CD4-positive, alpha-beta T cell treated with Interleukin-15 for 1 hour (primary cell): ENCODE measurements around the gene MLLT3.

Source experiments
- DNase-seq: peaks from one replicate; pipeline ENCODE4 v3.0.0-alpha.2; 2020

Gene MLLT3

GRCh38 chr9:20553558-20554149, 68.6 kb downstream of the MLLT3 start:
- no peak for DNase-seq

- DNase-seq = no peak
Observed at GRCh38 chr9:20552874-20553557, 69.3 kb downstream of the MLLT3 start.

GRCh38 chr9:20551835-20552234, 70.5 kb downstream of the MLLT3 start:
- no peak for DNase-seq

GRCh38 chr9:20551236-20551635, 71.1 kb downstream of the MLLT3 start:
- DNase-seq = no peak

DNA sequence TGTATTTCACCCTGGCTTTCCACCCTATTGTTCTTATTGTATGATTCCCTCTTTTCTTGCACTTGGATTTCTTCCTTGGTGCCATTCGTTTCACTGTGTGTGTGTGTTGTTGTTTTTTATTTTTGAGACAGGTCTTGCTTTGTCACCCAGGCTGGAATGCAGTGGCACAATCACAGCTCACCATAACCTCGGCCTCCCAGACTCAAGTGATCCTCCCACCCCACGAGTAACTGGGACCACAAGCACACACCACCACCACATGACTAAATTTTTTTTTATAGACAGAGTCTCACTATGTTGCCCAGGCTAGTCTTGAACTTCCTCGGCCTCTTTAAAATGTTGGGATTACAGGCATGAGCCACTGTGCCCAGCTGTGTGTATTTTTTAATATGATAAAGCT, 72.0 kb downstream of the MLLT3 start:
- DNase-seq = no peak

GRCh38 chr9:20549053-20549452, 73.2 kb downstream of the MLLT3 start:
- no peak for DNase-seq

DNA sequence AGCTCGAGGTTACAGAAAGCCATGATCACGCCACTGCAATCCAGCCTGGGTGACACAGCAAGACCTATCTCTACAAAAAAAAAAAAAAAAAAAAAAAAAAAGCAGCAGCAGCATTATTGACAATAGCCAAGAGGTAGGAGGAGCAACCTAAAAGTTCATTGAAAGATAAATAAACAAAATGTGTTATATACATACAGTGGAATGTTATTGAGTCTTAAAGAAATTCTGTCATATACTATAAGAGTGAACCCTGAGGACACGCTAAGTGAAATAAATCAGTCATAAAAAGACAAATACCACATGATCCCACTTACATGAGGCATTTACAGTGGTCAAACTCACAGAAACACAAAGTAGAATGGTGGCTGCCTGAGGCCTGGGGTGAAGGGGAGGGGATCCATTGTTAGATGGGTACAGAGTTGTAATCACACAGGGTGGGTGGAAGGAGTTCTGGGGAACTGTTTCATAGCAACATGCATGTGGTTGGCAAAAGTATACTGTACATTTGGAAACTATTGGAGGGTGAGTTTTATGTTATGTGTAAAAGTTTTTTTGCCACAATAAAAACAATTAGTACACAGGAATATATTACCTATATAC, 77.2 kb downstream of the MLLT3 start:
- no peak for DNase-seq

DNA sequence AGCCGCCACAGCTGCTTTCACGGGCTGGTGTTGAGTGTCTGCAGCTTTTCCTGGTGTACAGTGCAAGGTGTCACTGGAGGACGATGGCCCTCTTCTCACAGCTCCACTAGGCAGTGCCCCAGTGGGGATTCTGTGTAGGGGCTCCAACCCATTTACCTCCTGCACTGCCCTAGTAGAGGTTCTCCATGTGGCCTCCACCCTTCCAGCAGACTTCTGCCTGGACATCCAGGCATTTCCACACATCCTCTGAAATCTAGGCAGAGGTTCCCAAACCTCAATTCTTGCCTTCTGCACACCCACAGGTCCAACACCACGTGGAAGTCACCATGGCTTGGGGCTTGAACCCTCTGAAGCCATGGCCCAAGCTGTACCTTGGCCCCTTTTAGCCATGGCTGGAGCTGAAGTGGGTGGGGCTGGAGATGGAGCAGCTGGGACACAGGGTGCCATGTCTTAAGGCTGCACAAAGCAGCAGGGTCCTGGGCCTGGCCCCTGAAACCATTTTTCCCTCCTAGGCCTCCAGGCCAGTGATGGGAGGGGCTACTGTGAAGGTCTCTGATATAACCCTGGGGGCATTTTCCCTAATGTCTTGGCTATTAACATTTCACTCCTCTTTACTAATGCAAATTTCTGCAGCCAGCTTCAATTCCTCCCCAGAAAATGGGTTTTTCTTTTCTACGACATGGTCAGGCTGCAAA, 82.0 kb downstream of the MLLT3 start:
- no peak for DNase-seq

- no peak for DNase-seq
Observed at GRCh38 chr9:20538956-20539355, 83.3 kb downstream of the MLLT3 start.

GRCh38 chr9:20538092-20538491, 84.2 kb downstream of the MLLT3 start:
- no peak for DNase-seq

- no peak for DNase-seq
Observed at GRCh38 chr9:20537294-20537693, 85.0 kb downstream of the MLLT3 start.

- DNase-seq = no peak
Observed at GRCh38 chr9:20532584-20532983, 89.7 kb downstream of the MLLT3 start.

- DNase-seq = no peak
Observed at GRCh38 chr9:20529837-20530236, 92.5 kb downstream of the MLLT3 start.

DNA sequence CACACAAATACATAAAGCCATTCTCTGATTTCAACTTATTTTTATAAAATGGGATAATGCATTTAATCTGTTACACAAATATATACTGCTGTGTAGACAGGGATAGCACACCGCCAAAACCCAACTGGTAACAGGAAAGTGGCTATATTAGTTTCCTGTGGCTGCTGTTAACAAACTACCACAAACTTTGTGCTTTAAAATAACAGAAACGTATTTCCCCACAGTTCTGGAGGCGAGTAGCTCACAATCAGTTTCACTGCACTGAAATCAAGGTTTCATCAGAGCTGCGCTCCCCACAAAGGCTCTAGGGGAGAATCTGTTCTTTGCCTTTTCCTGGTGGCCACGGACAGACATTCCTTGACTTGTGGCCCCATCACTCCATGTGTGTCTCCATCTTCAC, 94.0 kb downstream of the MLLT3 start:
- no peak for DNase-seq

GRCh38 chr9:20526500-20527319, 95.6 kb downstream of the MLLT3 start:
- no peak for DNase-seq

GRCh38 chr9:20524776-20525175, 97.5 kb downstream of the MLLT3 start:
- no peak for DNase-seq

DNA sequence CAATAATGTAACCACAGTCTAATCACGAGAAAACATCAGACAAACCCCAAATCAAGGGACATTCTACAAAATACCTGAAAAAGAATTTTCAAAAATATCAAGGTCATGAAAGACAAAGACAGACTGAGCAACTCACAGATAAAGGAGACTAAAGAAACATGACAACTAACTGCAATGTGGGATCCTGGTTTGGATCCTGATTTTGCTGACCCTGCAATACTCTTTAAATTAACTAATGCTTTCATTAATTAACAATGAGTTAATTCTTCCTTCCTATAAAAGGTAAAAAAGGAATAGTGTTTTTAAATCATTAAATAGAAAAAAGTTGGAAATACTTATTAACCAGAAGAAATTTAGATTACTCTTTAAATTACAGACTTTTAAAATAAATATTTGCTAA, 103.6 kb downstream of the MLLT3 start:
- DNase-seq = no peak

GRCh38 chr9:20513126-20513913, 109.0 kb downstream of the MLLT3 start:
- DNase-seq = no peak

DNA sequence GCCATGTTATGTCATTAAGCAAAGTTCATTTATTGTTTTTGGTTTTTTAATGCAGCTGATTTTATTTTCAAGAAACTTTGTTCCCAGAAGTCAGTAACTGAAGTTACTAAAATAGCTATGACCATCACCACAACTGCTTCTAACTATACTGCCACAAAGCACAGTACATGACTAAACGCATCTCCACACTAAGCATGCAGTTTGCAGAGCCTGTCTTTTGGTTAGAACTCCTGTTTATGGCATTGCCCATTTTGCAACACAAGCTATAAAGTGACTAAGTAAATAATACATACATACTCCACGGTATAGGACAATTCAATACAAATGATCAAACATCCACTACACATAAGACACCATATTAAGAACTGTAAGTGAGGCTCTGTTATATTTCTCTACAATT, 109.7 kb downstream of the MLLT3 start:
- no peak for DNase-seq

DNA sequence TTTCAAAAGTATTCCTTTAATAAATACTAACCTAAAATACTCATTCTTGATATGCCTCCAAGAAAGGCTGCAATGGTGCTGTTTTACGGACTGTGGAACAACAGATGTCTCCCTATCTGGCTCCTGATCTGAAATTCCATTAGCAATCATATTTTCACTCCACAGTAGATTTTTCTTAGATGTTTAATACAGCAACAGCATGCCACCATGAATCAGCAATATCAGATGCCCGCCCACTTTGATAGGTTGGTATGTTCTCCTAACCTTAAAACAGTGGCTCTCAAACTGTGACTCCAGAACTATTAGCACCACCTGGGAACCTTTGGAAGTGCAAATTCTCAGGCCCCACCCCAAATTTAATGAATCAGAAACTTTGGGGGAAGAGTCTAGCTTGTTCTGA, 110.2 kb downstream of the MLLT3 start:
- no peak for DNase-seq

- DNase-seq = no peak
Observed at GRCh38 chr9:20511686-20512085, 110.6 kb downstream of the MLLT3 start.

- DNase-seq = no peak
Observed at GRCh38 chr9:20509466-20509865, 112.8 kb downstream of the MLLT3 start.
